Mesendoderm (in vitro differentiated cells): ENCODE measurements around the gene PRSS56.

Source experiments
- DNase-seq: peaks from one replicate; pipeline ENCODE4 v3.0.0; 2013
- H2AK5ac ChIP-seq: 2 replicates; pipeline ENCODE4 v1.6.1; 2013; ENCODE audit warnings: low read length, inconsistent platforms
- H2BK120ac ChIP-seq: 2 replicates; pipeline ENCODE4 v1.6.1; 2013; ENCODE audit warnings: low read depth, mild to moderate bottlenecking, low read length, moderate library complexity, mixed read lengths
- H2BK15ac ChIP-seq: replicated peaks from 2 replicates; pipeline ENCODE4 v1.6.1; 2013; ENCODE audit warnings: low read depth, mild to moderate bottlenecking, moderate library complexity
- H2BK5ac ChIP-seq: 2 replicates; pipeline ENCODE4 v1.6.1; 2013; ENCODE audit warnings: low read length, inconsistent platforms
- H3K18ac ChIP-seq: 2 replicates; pipeline ENCODE4 v1.6.1; 2013; ENCODE audit warnings: mild to moderate bottlenecking, low read length, mixed read lengths
- H3K23ac ChIP-seq: one replicate; pipeline ENCODE4 v1.6.1; 2013; ENCODE audit warnings: low read length
- H3K27ac ChIP-seq: 2 replicates; pipeline ENCODE4 v1.5.1; 2013; ENCODE audit warnings: low read depth, mild to moderate bottlenecking, inconsistent platforms, low read length, moderate library complexity
- H3K27me3 ChIP-seq: 2 replicates; pipeline ENCODE4 v1.6.1; 2013; ENCODE audit warnings: low read length, control low read depth, mild to moderate bottlenecking, inconsistent platforms; ENCODE audit not compliant: insufficient read depth, poor library complexity
- H3K36me3 ChIP-seq: 2 replicates; pipeline ENCODE4 v1.6.1; 2013; ENCODE audit warnings: low read length, inconsistent platforms; ENCODE audit not compliant: control insufficient read depth, insufficient read depth
- H3K4ac ChIP-seq: one replicate; pipeline ENCODE4 v1.6.1; 2013; ENCODE audit warnings: low read depth, mild to moderate bottlenecking, low read length, moderate library complexity
- H3K4me1 ChIP-seq: 2 replicates; pipeline ENCODE4 v1.6.1; 2013; ENCODE audit warnings: low read depth, low read length, inconsistent platforms; ENCODE audit not compliant: control insufficient read depth
- H3K4me2 ChIP-seq: 2 replicates; pipeline ENCODE4 v1.6.1; 2013; ENCODE audit warnings: low read length
- H3K4me3 ChIP-seq: 2 replicates; pipeline ENCODE4 v1.5.1; 2013; ENCODE audit warnings: mild to moderate bottlenecking, low read length
- H3K56ac ChIP-seq: one replicate; pipeline ENCODE4 v1.6.1; 2013; ENCODE audit warnings: low read length
- H3K79me1 ChIP-seq: 2 replicates; pipeline ENCODE4 v1.6.1; 2013; ENCODE audit warnings: low read length, inconsistent platforms
- H3K79me2 ChIP-seq: 2 replicates; pipeline ENCODE4 v1.6.1; 2013; ENCODE audit warnings: mild to moderate bottlenecking, low read length; ENCODE audit not compliant: control insufficient read depth, insufficient read depth
- H3K9ac ChIP-seq: 2 replicates; pipeline ENCODE4 v1.6.1; 2013; ENCODE audit warnings: low read length, inconsistent platforms
- H4K5ac ChIP-seq: one replicate; pipeline ENCODE4 v1.6.1; 2013; ENCODE audit warnings: low read length
- H4K8ac ChIP-seq: one replicate; pipeline ENCODE4 v1.6.1; 2013; ENCODE audit warnings: low read depth, mild to moderate bottlenecking, control low read depth, low read length, moderate library complexity
- WGBS: extraction: QIAGEN DNeasy Blood & Tissue Kit; methylation state at CpG from one replicate; pipeline ENCODE4 v1.1.7; 2013; ENCODE audit warnings: low lambda C conversion rate, missing lambda C conversion rate; ENCODE audit not compliant: insufficient coverage; ENCODE audit errors: extremely low coverage; 5-methylcytosine and 5-hydroxymethylcytosine counted together

The PRSS56 gene

DNA sequence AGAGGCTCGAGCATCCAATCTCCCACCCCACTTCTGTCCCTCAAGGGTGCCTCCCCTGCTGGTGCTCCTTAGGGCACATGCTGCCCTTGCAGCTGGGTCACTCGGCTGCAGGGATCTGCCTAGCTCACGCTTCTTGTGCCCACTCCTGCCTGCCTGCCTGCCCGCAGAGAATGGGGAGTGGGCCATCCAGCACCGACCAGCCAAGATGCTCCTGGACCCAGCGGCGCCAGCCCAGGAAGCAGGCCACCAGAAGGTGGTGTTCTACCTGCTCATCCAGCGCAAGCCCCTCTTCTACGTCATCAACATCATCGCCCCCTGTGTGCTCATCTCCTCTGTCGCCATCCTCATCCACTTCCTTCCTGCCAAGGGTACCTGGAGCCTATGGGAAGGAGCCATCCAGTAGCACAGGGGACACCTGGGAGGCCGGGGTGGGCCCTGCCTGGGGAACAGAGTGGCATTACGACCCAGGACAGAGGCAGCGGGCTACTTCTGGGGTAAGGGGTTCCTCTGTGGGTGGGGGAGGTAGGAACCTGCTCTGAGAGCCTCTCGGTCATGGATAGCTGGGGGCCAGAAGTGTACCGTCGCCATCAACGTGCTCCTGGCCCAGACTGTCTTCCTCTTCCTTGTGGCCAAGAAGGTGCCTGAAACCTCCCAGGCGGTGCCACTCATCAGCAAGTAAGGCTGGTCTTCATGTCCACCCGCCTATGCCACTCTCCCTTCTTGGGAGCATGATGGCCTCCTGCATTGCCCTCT lies 22.7 kb downstream of the PRSS56 start:
- Histone ChIP-seq H4K8ac (no peak overlapping the region), H2BK120ac (no peak overlapping the region), H3K23ac (no peak overlapping the region), H3K4me1 (peaks cover 2% of the 10 kb centered on the region), H3K56ac (no peak overlapping the region), H3K18ac (no peak overlapping the region), H2AK5ac (no peak overlapping the region), H3K27me3 (no peaks in the 10 kb centered on the region), H3K4me2 (no peak overlapping the region), H3K36me3 (no peaks in the 10 kb centered on the region), H3K79me2 (no peaks in the 10 kb centered on the region), H3K4ac (no peak overlapping the region), H3K4me3 (no peak overlapping the region), H4K5ac (no peak overlapping the region), H3K9ac (no peak overlapping the region), H2BK15ac (no peak overlapping the region), H3K27ac (no peak overlapping the region), H3K79me1 (peaks cover 6% of the 10 kb centered on the region), H2BK5ac (no peak overlapping the region)
- WGBS, result no CpG with 5 or more reads among the region's 20 CpGs
- DNase-seq, result no peak

DNA sequence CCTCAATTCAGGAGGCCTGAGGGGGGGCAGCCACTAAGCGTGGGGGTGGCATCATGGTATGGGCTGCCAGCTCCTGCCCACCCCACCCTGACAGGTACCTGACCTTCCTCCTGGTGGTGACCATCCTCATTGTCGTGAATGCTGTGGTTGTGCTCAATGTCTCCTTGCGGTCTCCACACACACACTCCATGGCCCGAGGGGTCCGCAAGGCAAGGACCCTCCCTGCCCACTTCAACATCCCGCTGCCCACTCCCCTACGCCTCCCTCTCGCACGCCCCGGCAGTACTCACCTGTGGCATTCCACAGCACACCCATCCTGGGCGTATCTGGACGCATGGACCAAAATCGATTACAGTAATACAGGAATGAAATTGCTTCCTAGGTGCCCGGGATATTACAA lies 23.3 kb downstream of the PRSS56 start:
- Histone ChIP-seq H3K9ac (no peak overlapping the region), H3K79me2 (no peaks in the 10 kb centered on the region), H3K4ac (no peak overlapping the region), H3K56ac (no peak overlapping the region), H3K27me3 (no peaks in the 10 kb centered on the region), H2AK5ac (no peak overlapping the region), H4K8ac (no peak overlapping the region), H3K36me3 (no peaks in the 10 kb centered on the region), H3K23ac (no peak overlapping the region), H3K4me3 (no peak overlapping the region), H2BK5ac (no peak overlapping the region), H2BK15ac (no peak overlapping the region), H3K27ac (no peak overlapping the region), H3K4me1 (no peaks in the 10 kb centered on the region), H4K5ac (no peak overlapping the region), H3K4me2 (no peak overlapping the region), H3K79me1 (peaks cover 6% of the 10 kb centered on the region), H2BK120ac (no peak overlapping the region), H3K18ac (no peak overlapping the region)
- WGBS, result no CpG with 5 or more reads among the region's 14 CpGs
- DNase-seq, result no peak

DNA sequence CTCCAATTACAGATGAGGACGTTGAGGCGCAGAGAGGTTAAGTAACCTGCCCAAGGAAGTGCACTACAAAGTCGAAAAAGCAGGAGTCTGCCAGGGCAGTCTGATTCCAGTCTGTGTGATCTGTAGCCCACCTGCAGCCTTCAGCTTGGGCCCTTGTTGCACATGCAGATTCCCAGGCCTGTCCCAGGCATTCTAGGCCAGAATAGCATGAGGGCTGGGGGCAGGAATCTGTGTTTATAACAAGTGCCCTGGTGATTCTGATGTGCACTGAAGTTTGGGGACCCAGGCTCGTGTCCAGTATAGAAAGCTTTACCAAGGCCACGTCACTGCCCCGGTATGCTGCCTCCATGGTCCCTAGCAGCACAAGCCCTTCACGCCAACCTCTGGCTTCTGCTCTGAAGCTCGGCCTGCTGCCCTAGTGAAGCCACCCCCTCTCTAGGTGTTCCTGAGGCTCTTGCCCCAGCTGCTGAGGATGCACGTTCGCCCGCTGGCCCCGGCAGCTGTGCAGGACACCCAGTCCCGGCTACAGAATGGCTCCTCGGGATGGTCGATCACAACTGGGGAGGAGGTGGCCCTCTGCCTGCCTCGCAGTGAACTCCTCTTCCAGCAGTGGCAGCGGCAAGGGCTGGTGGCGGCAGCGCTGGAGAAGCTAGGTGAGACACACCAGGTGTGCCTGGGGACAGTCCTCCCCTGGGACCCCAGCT lies 23.9 kb downstream of the PRSS56 start:
- no peak overlapping the region for H3K56ac ChIP-seq
- H2BK15ac ChIP-seq, result no peak overlapping the region
- no peak overlapping the region for H3K18ac ChIP-seq
- no peak overlapping the region for H3K9ac ChIP-seq
- H2BK120ac ChIP-seq, result no peak overlapping the region
- no peak overlapping the region for H3K4ac ChIP-seq
- peaks cover 6% of the 10 kb centered on the region for H3K79me1 ChIP-seq
- no peaks in the 10 kb centered on the region for H3K36me3 ChIP-seq
- H3K27ac ChIP-seq, result no peak overlapping the region
- no CpG with 5 or more reads among the region's 19 CpGs for WGBS
- no peak overlapping the region for H4K5ac ChIP-seq
- H3K27me3 ChIP-seq, result no peaks in the 10 kb centered on the region
- no peak overlapping the region for H2AK5ac ChIP-seq
- H3K79me2 ChIP-seq, result no peaks in the 10 kb centered on the region
- H2BK5ac ChIP-seq, result no peak overlapping the region
- H4K8ac ChIP-seq, result no peak overlapping the region
- no peak overlapping the region for H3K23ac ChIP-seq
- H3K4me1 ChIP-seq, result no peaks in the 10 kb centered on the region
- no peak overlapping the region for H3K4me2 ChIP-seq
- H3K4me3 ChIP-seq, result no peak overlapping the region
- no peak for DNase-seq

DNA sequence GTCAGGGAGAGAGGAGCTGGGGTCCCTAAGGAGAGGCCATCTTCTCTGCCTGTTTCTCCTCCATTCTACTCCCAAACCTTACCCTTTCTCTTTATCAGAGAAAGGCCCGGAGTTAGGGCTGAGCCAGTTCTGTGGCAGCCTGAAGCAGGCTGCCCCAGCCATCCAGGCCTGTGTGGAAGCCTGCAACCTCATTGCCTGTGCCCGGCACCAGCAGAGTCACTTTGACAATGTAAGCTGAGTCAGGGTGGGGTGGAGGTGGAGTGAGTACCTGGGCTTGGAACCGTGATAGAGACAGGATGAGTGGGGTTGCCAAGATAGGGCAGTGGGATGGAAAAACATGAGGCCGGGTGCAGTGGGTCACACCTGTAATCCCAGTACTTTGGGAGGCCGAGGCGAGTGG lies 24.5 kb downstream of the PRSS56 start:
- Histone ChIP-seq H3K9ac (no peak overlapping the region), H3K23ac (no peak overlapping the region), H3K36me3 (no peaks in the 10 kb centered on the region), H3K79me1 (peaks cover 6% of the 10 kb centered on the region), H3K4me2 (no peak overlapping the region), H3K27me3 (no peaks in the 10 kb centered on the region), H4K5ac (no peak overlapping the region), H3K56ac (no peak overlapping the region), H3K79me2 (no peaks in the 10 kb centered on the region), H3K4me3 (no peak overlapping the region), H2BK5ac (no peak overlapping the region), H3K4me1 (no peaks in the 10 kb centered on the region), H2BK15ac (no peak overlapping the region), H4K8ac (no peak overlapping the region), H3K18ac (no peak overlapping the region), H3K4ac (no peak overlapping the region), H2AK5ac (no peak overlapping the region), H3K27ac (no peak overlapping the region), H2BK120ac (no peak overlapping the region)
- no peak for DNase-seq
- no CpG with 5 or more reads among the region's 6 CpGs for WGBS

DNA sequence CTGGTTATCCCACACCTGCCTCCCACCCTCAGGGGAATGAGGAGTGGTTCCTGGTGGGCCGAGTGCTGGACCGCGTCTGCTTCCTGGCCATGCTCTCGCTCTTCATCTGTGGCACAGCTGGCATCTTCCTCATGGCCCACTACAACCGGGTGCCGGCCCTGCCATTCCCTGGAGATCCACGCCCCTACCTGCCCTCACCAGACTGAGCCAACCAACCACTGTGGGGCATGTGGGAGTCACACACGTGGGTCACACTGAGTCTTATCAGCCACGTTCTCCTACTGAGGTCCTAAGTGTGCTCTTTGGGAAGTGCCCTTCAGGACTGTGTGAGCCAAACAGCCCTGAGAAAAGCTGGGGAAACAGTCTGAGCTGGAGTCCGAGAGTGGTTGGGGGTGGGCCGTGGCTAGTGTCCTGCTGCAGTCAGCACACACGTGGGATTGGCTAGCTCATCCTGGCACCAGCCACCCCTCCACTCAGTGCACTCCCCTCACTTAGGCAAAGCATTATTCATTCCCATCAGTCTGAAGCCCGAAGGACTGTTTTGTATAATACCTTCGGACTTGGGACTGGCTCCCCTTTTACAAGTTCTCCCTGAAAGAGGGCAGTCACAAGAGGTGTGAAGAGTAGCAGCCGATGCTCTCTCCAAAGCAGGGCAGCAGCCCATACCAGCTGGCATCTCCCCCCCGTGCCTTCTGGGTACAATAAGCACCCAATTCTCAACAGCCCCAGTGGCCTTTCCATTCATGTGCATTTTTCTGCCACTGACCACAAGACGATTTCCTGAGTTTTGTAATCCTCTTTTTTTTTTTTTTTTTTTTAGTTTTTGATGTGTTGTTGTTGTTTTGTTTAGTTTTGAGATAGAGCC lies 25.6 kb downstream of the PRSS56 start:
- WGBS, result no CpG with 5 or more reads among the region's 17 CpGs
- Histone ChIP-seq H4K8ac (no peak overlapping the region), H3K23ac (no peak overlapping the region), H2BK15ac (no peak overlapping the region), H3K4me1 (no peaks in the 10 kb centered on the region), H3K27ac (no peak overlapping the region), H3K27me3 (no peaks in the 10 kb centered on the region), H3K18ac (no peak overlapping the region), H3K56ac (no peak overlapping the region), H3K79me1 (peaks cover 6% of the 10 kb centered on the region), H3K36me3 (no peaks in the 10 kb centered on the region), H3K4me3 (no peak overlapping the region), H3K4ac (no peak overlapping the region), H4K5ac (no peak overlapping the region), H2BK5ac (no peak overlapping the region), H2AK5ac (no peak overlapping the region), H3K9ac (no peak overlapping the region), H3K79me2 (no peaks in the 10 kb centered on the region), H2BK120ac (no peak overlapping the region), H3K4me2 (no peak overlapping the region)
- no peak for DNase-seq
